ENCODE results near the gene TAS1R3.

DNA sequence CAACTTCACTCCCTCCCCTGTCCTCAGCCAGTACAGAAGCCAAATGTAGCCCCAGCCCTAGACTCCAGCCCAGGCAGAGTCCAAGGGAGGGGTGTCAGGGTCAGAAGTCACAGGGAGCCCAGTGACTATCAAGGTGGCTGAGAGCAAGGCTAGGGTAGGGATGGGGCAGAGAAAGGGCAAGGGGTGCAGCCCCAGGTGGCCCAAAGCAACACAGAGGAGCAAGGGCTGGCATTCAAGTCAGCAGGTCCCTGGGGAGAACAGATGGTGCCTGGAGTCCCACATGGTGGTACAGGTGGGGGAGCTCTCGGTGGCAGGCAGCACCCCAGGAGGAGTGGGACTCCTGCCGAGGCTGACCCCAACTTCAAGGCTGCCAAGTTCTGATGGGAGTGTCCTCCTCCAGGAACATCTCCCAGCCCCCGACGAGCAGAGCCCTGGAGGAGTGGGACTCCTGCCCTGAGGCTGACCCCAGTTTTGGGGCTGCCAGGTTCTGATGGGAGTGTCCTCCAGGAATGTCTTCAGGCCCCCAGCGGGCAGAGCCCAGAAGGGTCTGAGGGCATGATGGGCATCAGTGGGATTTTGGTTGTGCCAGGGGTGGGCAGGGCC, 21.8 kb downstream of the TAS1R3 start:
- TF ChIP-seq, protein P1, sequence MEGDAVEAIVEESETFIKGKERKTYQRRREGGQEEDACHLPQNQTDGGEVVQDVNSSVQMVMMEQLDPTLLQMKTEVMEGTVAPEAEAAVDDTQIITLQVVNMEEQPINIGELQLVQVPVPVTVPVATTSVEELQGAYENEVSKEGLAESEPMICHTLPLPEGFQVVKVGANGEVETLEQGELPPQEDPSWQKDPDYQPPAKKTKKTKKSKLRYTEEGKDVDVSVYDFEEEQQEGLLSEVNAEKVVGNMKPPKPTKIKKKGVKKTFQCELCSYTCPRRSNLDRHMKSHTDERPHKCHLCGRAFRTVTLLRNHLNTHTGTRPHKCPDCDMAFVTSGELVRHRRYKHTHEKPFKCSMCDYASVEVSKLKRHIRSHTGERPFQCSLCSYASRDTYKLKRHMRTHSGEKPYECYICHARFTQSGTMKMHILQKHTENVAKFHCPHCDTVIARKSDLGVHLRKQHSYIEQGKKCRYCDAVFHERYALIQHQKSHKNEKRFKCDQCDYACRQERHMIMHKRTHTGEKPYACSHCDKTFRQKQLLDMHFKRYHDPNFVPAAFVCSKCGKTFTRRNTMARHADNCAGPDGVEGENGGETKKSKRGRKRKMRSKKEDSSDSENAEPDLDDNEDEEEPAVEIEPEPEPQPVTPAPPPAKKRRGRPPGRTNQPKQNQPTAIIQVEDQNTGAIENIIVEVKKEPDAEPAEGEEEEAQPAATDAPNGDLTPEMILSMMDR (IDR thresholded peaks at IDR 0.05; ENCODE audit: low read length): no peak
- no peak for TF ChIP-seq EZH2phosphoT487 (IDR thresholded peaks at IDR 0.05; ENCODE audit: low read length)

All from MM.1S (cell line).